GM19455 (cell line): ENCODE measurements around the gene CORIN.
"Not testable (repeated sequence)": the region's sequence is repeated elsewhere in the genome, so short reads cannot be mapped to it uniquely, and the experiment has no call there.

ENCODE experiments used
- ATAC-seq: cut with Tn5 transposase; IDR thresholded peaks from one replicate; pipeline ENCODE4 v1.9.1; 2021; ENCODE audit not compliant: unreplicated experiment

CORIN gene

GRCh38 chr4:47771020-47771419 lies 66.8 kb downstream of the CORIN start:
- ATAC-seq: no peak

- not testable (repeated sequence) for ATAC-seq
Observed at GRCh38 chr4:47767956-47768355, 69.9 kb downstream of the CORIN start.

- no peak for ATAC-seq
Observed at GRCh38 chr4:47763279-47763678, 74.6 kb downstream of the CORIN start.

GRCh38 chr4:47762376-47763266 lies 75.2 kb downstream of the CORIN start:
- ATAC-seq: no peak

- ATAC-seq: not testable (repeated sequence)
Observed at GRCh38 chr4:47753316-47753715, 84.6 kb downstream of the CORIN start.

GRCh38 chr4:47752214-47752613 lies 85.7 kb downstream of the CORIN start:
- ATAC-seq: no peak

- no peak for ATAC-seq
Observed at GRCh38 chr4:47750788-47751187, 87.1 kb downstream of the CORIN start.

- ATAC-seq: no peak
Observed at GRCh38 chr4:47749858-47750257, 88.0 kb downstream of the CORIN start.

- ATAC-seq: no peak
Observed at GRCh38 chr4:47749060-47749459, 88.8 kb downstream of the CORIN start.

- no peak for ATAC-seq
Observed at GRCh38 chr4:47747846-47748494, 89.9 kb downstream of the CORIN start.

GRCh38 chr4:47747211-47747610 lies 90.7 kb downstream of the CORIN start:
- no peak for ATAC-seq

- no peak for ATAC-seq
Observed at GRCh38 chr4:47746122-47746521, 91.7 kb downstream of the CORIN start.

GRCh38 chr4:47744843-47745382 lies 93.0 kb downstream of the CORIN start:
- ATAC-seq: no peak

- ATAC-seq: no peak
Observed at GRCh38 chr4:47744253-47744652, 93.6 kb downstream of the CORIN start.

- ATAC-seq: no peak
Observed at GRCh38 chr4:47741200-47741599, 96.7 kb downstream of the CORIN start.

GRCh38 chr4:47737326-47737725 lies 100.5 kb downstream of the CORIN start:
- no peak for ATAC-seq

- ATAC-seq: no peak
Observed at GRCh38 chr4:47736555-47736954, 101.3 kb downstream of the CORIN start.

- ATAC-seq: no peak
Observed at GRCh38 chr4:47736146-47736545, 101.7 kb downstream of the CORIN start.

- ATAC-seq: no peak
Observed at GRCh38 chr4:47733302-47734175, 104.3 kb downstream of the CORIN start.

GRCh38 chr4:47731182-47731581 lies 106.7 kb downstream of the CORIN start:
- no peak for ATAC-seq

- ATAC-seq: no peak
Observed at GRCh38 chr4:47729131-47729680, 108.7 kb downstream of the CORIN start.
